Uterus (tissue), 2 donors: Measurements from ENCODE around the gene AKAP17A.

Experiments
- CTCF ChIP-seq, 4 experiments: fragments of 200-600 bp in 2 of 4; fragments of 450-650 bp in 2 of 4; sonication (generic) in 2 of 4; IDR thresholded peaks; one replicate each; pipeline ENCODE4 v1.5.1; 2016 to 2019; ENCODE audit warnings: antibody characterized with exemption in 4 of 4, mild to moderate bottlenecking in 2 of 4, moderate library complexity in 1 of 4
- POLR2A ChIP-seq, 2 donors: fragments of 450-650 bp; IDR thresholded peaks; one replicate each; pipeline ENCODE4 v1.6.1; 2016; ENCODE audit warnings: antibody characterized with exemption in 2 of 2, mild to moderate bottlenecking in 1 of 2, moderate library complexity in 1 of 2

- TF ChIP-seq CTCF (IDR thresholded peaks at IDR 0.05) (no peak), POLR2A (IDR thresholded peaks at IDR 0.05) (no peak)
Measured at GRCh38 chrX:1542994-1543725, 48.2 kb upstream of the AKAP17A start.
